Peyer's patch (tissue), 4 donors: ENCODE results near the gene NEK9. TPM values are rescaled to one million over a fixed set of nuclear protein-coding genes. Genes with fewer than 3 reads are reported as not detected.

Source experiments
- DNase-seq, 3 donors: peaks; one replicate each; pipeline ENCODE4 v3.0.0-alpha.2; 2017 to 2019
- H3K27ac ChIP-seq, 4 donors: fragments of 200-600 bp; sonication (generic); one replicate each; pipeline ENCODE4 v1.5.1; 2016 to 2019
- H3K27me3 ChIP-seq, 2 donors: fragments of 200-600 bp; sonication (generic); one replicate each; pipeline ENCODE4 v1.5.1; 2019
- H3K36me3 ChIP-seq, 3 donors: fragments of 200-600 bp; sonication (generic); one replicate each; pipeline ENCODE4 v1.5.1; 2016 to 2019
- H3K4me1 ChIP-seq, 4 donors: fragments of 200-600 bp; sonication (generic); one replicate each; pipeline ENCODE4 v1.5.1; 2016 to 2019
- H3K4me3 ChIP-seq, 4 donors: fragments of 200-600 bp; sonication (generic); 1 replicate in 3 of 4; 2 replicates in 1 of 4; pipeline ENCODE4 v1.5.1; 2016 to 2019; ENCODE audit warnings: mild to moderate bottlenecking in 1 of 4
- H3K9me3 ChIP-seq, 4 donors: fragments of 200-600 bp; sonication (generic); one replicate each; pipeline ENCODE4 v1.5.1; 2016 to 2019; ENCODE audit warnings: mild to moderate bottlenecking in 1 of 4
- CTCF ChIP-seq, 6 experiments: fragments of 450-650 bp in 4 of 6; fragments of 200-600 bp in 2 of 6; sonication (generic) in 1 of 6; IDR thresholded peaks; one replicate each; pipeline ENCODE4 v1.5.1; 2017 to 2019; ENCODE audit warnings: antibody characterized with exemption in 6 of 6, mild to moderate bottlenecking in 3 of 6, moderate library complexity in 1 of 6
- POLR2A ChIP-seq, 2 donors: fragments of 450-650 bp; IDR thresholded peaks; one replicate each; pipeline ENCODE4 v1.5.1; 2017; ENCODE audit warnings: antibody characterized with exemption in 2 of 2, mild to moderate bottlenecking in 2 of 2, moderate library complexity in 2 of 2
- total RNA-seq, 4 donors: library from RNA; depleted of rRNA; stranded (reverse); fragments of >200 nt; gene quantifications; one replicate each; pipeline ENCODE4 v1.1.0, GENCODE V29; 2016

Gene NEK9
- total RNA-seq, 4 donors from 2014 or later = 32.4 to 53.6 (median 42.0) TPM

DNA sequence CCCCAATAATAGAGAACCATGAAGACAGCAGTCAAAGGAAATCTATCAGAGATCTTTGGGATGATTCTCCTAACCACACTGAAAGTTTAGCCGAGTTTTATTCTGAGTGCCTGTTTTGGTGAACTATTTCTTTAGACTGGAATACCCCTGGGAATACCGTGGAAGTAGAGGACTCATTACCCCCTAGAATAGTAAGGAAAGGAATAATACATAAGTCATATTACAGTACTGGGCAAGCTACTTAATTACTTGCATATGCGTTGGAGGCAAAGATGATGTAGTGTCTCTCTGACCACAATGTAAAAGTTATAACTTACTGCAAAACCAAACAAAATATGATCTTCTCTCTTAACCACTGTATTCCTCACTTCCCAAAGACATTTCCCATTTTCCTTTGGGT is 32.0 kb downstream of the NEK9 start:
- Histone ChIP-seq H3K27me3 (no peaks in the 10 kb centered on the region), H3K9me3 (no peaks in the 10 kb centered on the region), H3K36me3 (peaks cover 0 to 93% (median 0%) of the 10 kb centered on the region in 3 donors), H3K27ac (no peak overlapping the region), H3K4me3 (no peak overlapping the region), H3K4me1 (no peaks in the 10 kb centered on the region)
- DNase-seq = no peak
- TF ChIP-seq POLR2A (IDR thresholded peaks at IDR 0.05) (no peak), CTCF (IDR thresholded peaks at IDR 0.05) (no peak)

GRCh38 chr14:75092698-75093097 is 34.1 kb downstream of the NEK9 start:
- Histone ChIP-seq H3K4me1 (no peaks in the 10 kb centered on the region), H3K36me3 (peaks cover 0 to 79% (median 0%) of the 10 kb centered on the region in 3 donors), H3K27me3 (no peaks in the 10 kb centered on the region), H3K9me3 (no peaks in the 10 kb centered on the region), H3K27ac (no peak overlapping the region), H3K4me3 (no peak overlapping the region)
- TF ChIP-seq CTCF (IDR thresholded peaks at IDR 0.05) (no peak), POLR2A (IDR thresholded peaks at IDR 0.05) (no peak)
- no peak for DNase-seq

- Histone ChIP-seq H3K9me3 (no peaks in the 10 kb centered on the region), H3K27ac (no peak overlapping the region), H3K36me3 (peaks cover 0 to 82% (median 0%) of the 10 kb centered on the region in 3 donors), H3K4me1 (no peaks in the 10 kb centered on the region), H3K4me3 (no peak overlapping the region), H3K27me3 (no peaks in the 10 kb centered on the region)
- TF ChIP-seq CTCF (IDR thresholded peaks at IDR 0.05) (no peak), POLR2A (IDR thresholded peaks at IDR 0.05) (no peak)
- DNase-seq = no peak
Observed at GRCh38 chr14:75091251-75091650, 35.6 kb downstream of the NEK9 start.

GRCh38 chr14:75090353-75090752 is 36.5 kb downstream of the NEK9 start:
- no peak for TF ChIP-seq POLR2A (IDR thresholded peaks at IDR 0.05)
- no peak for TF ChIP-seq CTCF (IDR thresholded peaks at IDR 0.05)
- H3K4me3 ChIP-seq = no peak overlapping the region
- DNase-seq = no peak
- H3K27me3 ChIP-seq = no peaks in the 10 kb centered on the region
- H3K4me1 ChIP-seq = no peaks in the 10 kb centered on the region
- no peaks in the 10 kb centered on the region for H3K9me3 ChIP-seq
- no peak overlapping the region for H3K27ac ChIP-seq
- peaks cover 0 to 82% (median 0%) of the 10 kb centered on the region in 3 donors for H3K36me3 ChIP-seq

DNA sequence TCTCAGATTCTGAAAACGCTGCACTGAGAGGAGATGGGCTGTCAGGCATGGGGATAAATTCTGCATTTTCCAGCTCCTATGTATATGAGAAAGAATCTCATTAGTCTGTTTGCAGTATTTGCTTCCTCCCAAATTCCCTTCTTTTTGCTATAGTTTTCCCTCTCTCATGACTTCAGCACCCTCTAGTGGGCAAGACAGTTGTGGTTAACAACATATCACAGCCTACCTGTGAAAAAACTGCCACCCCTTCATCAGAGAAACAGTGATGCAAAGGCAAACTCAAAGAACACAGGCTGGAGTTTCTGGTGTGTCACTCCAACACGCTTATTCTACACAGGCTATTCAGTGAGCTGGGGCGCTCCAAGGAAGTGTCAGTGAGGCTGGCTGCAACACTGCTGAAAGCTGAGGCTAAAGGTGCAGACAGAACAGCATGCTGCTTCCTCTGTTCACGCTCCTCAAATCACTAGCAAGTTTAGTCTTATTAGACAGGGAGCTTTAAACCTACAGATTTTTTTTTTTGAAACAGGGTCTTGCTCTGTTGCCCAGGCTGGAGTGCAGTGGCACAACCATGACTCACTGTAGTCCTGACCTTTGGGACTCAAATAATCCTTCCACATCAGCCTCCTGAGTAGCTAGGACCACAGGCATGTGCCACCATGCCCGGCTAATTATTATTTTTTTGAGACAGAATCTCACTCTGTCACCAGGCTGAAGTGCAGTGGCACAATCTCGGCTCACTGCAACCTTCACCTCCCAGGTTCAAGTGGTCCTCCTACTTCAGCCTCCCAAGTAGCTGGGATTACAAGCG is 38.1 kb downstream of the NEK9 start:
- Histone ChIP-seq H3K4me1 (no peaks in the 10 kb centered on the region), H3K4me3 (no peak overlapping the region), H3K27me3 (no peaks in the 10 kb centered on the region), H3K36me3 (peaks cover 0 to 82% (median 0%) of the 10 kb centered on the region in 3 donors), H3K9me3 (no peaks in the 10 kb centered on the region), H3K27ac (peak overlapping the region in 1 of 4 donors; percentile 8)
- peak; percentile 40 to 71 (median 47) for DNase-seq
- no peak for TF ChIP-seq POLR2A (IDR thresholded peaks at IDR 0.05)
- peak; percentile 37 to 95 (median 85) for TF ChIP-seq CTCF (IDR thresholded peaks at IDR 0.05)
